ENCODE measurements around the gene MBOAT1.
"Not testable (repeated sequence)": the region's sequence is repeated elsewhere in the genome, so short reads cannot be mapped to it uniquely, and the experiment has no call there.

Gene MBOAT1

GRCh38 chr6:20212392-20213111, at the start of gene MBOAT1:
Gene MBOAT1, minus strand, starts transcription at chr6:20212469. Its CDS starts 235 bp downstream, at chr6:20212234.
- DNase-seq (ENCODE audit: low read depth in 1 of 2, low spot score in 1 of 2) = peak; percentile 34

GRCh38 chr6:20261685-20262084, 49.4 kb upstream of the MBOAT1 start:
- DNase-seq (ENCODE audit: low read depth in 1 of 2, low spot score in 1 of 2) = no peak

GRCh38 chr6:20260360-20260759, 48.1 kb upstream of the MBOAT1 start:
- no peak for DNase-seq (ENCODE audit: low read depth in 1 of 2, low spot score in 1 of 2)

GRCh38 chr6:20259316-20260049, 47.2 kb upstream of the MBOAT1 start:
- no peak for DNase-seq (ENCODE audit: low read depth in 1 of 2, low spot score in 1 of 2)

GRCh38 chr6:20255428-20255827, 43.2 kb upstream of the MBOAT1 start:
- no peak for DNase-seq (ENCODE audit: low read depth in 1 of 2, low spot score in 1 of 2)

- DNase-seq (ENCODE audit: low read depth in 1 of 2, low spot score in 1 of 2) = no peak
These were observed 42.0 kb upstream of the MBOAT1 start for GRCh38 chr6:20254295-20254694.

GRCh38 chr6:20253021-20253420, 40.8 kb upstream of the MBOAT1 start:
- no peak for DNase-seq (ENCODE audit: low read depth in 1 of 2, low spot score in 1 of 2)

GRCh38 chr6:20252311-20252710, 40.0 kb upstream of the MBOAT1 start:
- DNase-seq (ENCODE audit: low read depth in 1 of 2, low spot score in 1 of 2) = no peak

- DNase-seq (ENCODE audit: low read depth in 1 of 2, low spot score in 1 of 2) = no peak
These were observed 39.3 kb upstream of the MBOAT1 start for GRCh38 chr6:20251525-20251924.

- DNase-seq (ENCODE audit: low read depth in 1 of 2, low spot score in 1 of 2) = no peak
These were observed 33.9 kb upstream of the MBOAT1 start for GRCh38 chr6:20246125-20246524.

GRCh38 chr6:20244807-20245681, 32.8 kb upstream of the MBOAT1 start:
- not testable (repeated sequence) for DNase-seq (ENCODE audit: low read depth in 1 of 2, low spot score in 1 of 2)

- no peak for DNase-seq (ENCODE audit: low read depth in 1 of 2, low spot score in 1 of 2)
These were observed 31.0 kb upstream of the MBOAT1 start for GRCh38 chr6:20243288-20243687.

GRCh38 chr6:20242397-20242796, 30.1 kb upstream of the MBOAT1 start:
- DNase-seq (ENCODE audit: low read depth in 1 of 2, low spot score in 1 of 2) = no peak

- DNase-seq (ENCODE audit: low read depth in 1 of 2, low spot score in 1 of 2) = no peak
These were observed 28.8 kb upstream of the MBOAT1 start for GRCh38 chr6:20241102-20241501.

- no peak for DNase-seq (ENCODE audit: low read depth in 1 of 2, low spot score in 1 of 2)
These were observed 26.7 kb upstream of the MBOAT1 start for GRCh38 chr6:20238688-20239587.

- DNase-seq (ENCODE audit: low read depth in 1 of 2, low spot score in 1 of 2) = no peak
These were observed 25.6 kb upstream of the MBOAT1 start for GRCh38 chr6:20237677-20238460.

GRCh38 chr6:20236909-20237600, 24.8 kb upstream of the MBOAT1 start:
- DNase-seq (ENCODE audit: low read depth in 1 of 2, low spot score in 1 of 2) = no peak

GRCh38 chr6:20236344-20236743, 24.1 kb upstream of the MBOAT1 start:
- DNase-seq (ENCODE audit: low read depth in 1 of 2, low spot score in 1 of 2) = no peak

- DNase-seq (ENCODE audit: low read depth in 1 of 2, low spot score in 1 of 2) = no peak
These were observed 22.8 kb upstream of the MBOAT1 start for GRCh38 chr6:20235041-20235440.

Data from stimulated activated CD4-positive, alpha-beta T cell treated with anti-CD3 and anti-CD28 coated beads, Interleukin-15, amount 100 ng/mL, for 1 hour (primary cell).